Activated CD8-positive, alpha-beta T cell treated with anti-CD3 and anti-CD28 coated beads for 36 hours (primary cell): Measurements from ENCODE around the gene RPS6KC1. TPM values are rescaled to one million over a fixed set of nuclear protein-coding genes. Genes with fewer than 3 reads are reported as not detected.

Source experiments
- ATAC-seq: fragments of 200-7000 bp; cut with Tn5 transposase; one replicate; pipeline ENCODE4 v1.10.0; 2021; ENCODE audit warnings: mild to moderate bottlenecking, moderate library complexity
- CTCF ChIA-PET: fragments of 350-600 bp; sonication (Branson Sonifier 250); formaldehyde crosslinking; loops from one replicate; lab custom pipeline; 2021; ENCODE audit warnings: antibody characterized with exemption; lab: Charles Lee
- POLR2A ChIA-PET: fragments of 350-600 bp; sonication (Branson Sonifier 250); formaldehyde crosslinking; loops from one replicate; lab custom pipeline; 2021; ENCODE audit warnings: antibody characterized with exemption; lab: Charles Lee
- DNase-seq: peaks from one replicate; pipeline ENCODE4 v3.0.0-alpha.2; 2020
- H3K27ac Mint-ChIP-seq: one replicate; pipeline ENCODE4 v1.8.0; 2021; ENCODE audit warnings: mild to moderate bottlenecking, mixed read lengths
- H3K27me3 Mint-ChIP-seq: one replicate; pipeline ENCODE4 v1.8.0; 2021; ENCODE audit warnings: mixed read lengths
- H3K36me3 Mint-ChIP-seq: one replicate; pipeline ENCODE4 v1.8.0; 2021; ENCODE audit warnings: low read depth, mixed read lengths
- H3K4me1 Mint-ChIP-seq: one replicate; pipeline ENCODE4 v1.8.0; 2021; ENCODE audit warnings: low read depth, mixed read lengths
- H3K4me3 Mint-ChIP-seq: one replicate; pipeline ENCODE4 v1.8.0; 2021; ENCODE audit warnings: mild to moderate bottlenecking, moderate library complexity, mixed read lengths
- H3K9me3 Mint-ChIP-seq: one replicate; pipeline ENCODE4 v1.8.0; 2021; ENCODE audit warnings: mixed read lengths
- CTCF ChIP-seq: fragments of 200-600 bp; IDR thresholded peaks from one replicate; pipeline ENCODE4 v1.8.0; 2022; ENCODE audit warnings: antibody characterized with exemption, mild to moderate bottlenecking
- intact Hi-C: fragments of 100-400 bp; cut with micrococcal nuclease; formaldehyde crosslinking; loops from one replicate; pipeline ENCODE4 v1.10.0; 2022
- total RNA-seq, 2 experiments: library from RNA; stranded (reverse); gene quantifications; one replicate each; pipeline ENCODE4 v1.2.3, GENCODE V29; 2021

RPS6KC1 gene
- total RNA-seq, 2 experiments from 2014 or later: 5.3 TPM

- ChIA-PET CTCF (no interaction called here), POLR2A (no interaction called here)
- no peaks in the 10 kb centered on the region for H3K27me3 Mint-ChIP-seq
- no peak for DNase-seq
- H3K36me3 Mint-ChIP-seq: peaks cover 5% of the 10 kb centered on the region
- H3K4me1 Mint-ChIP-seq: no peaks in the 10 kb centered on the region
- no peaks in the 10 kb centered on the region for H3K9me3 Mint-ChIP-seq
- H3K27ac Mint-ChIP-seq: no peak overlapping the region
- H3K4me3 Mint-ChIP-seq: no peak overlapping the region
- intact Hi-C loops: no loop called here
- ATAC-seq: no peak
- TF ChIP-seq CTCF: no peak
Observed at GRCh38 chr1:213163278-213163711, 112.3 kb downstream of the RPS6KC1 start.

- POLR2A ChIA-PET: no interaction called here
- CTCF ChIA-PET: interaction anchor here (0.6 kb wide), 1 partner anchor 1050 kb away, joined by 3 read pairs; no protein-coding TSS in a partner anchor
- Mint-ChIP-seq H3K27ac (no peak overlapping the region), H3K9me3 (no peaks in the 10 kb centered on the region), H3K36me3 (peaks cover 5% of the 10 kb centered on the region), H3K4me3 (no peak overlapping the region), H3K27me3 (no peaks in the 10 kb centered on the region), H3K4me1 (no peaks in the 10 kb centered on the region)
- ATAC-seq: no peak
- intact Hi-C loops: no loop called here
- no peak for TF ChIP-seq CTCF
- DNase-seq: no peak
Observed at GRCh38 chr1:213164561-213164960, 113.5 kb downstream of the RPS6KC1 start.

GRCh38 chr1:213166852-213167251 is 115.8 kb downstream of the RPS6KC1 start:
- TF ChIP-seq CTCF: no peak
- no peaks in the 10 kb centered on the region for H3K36me3 Mint-ChIP-seq
- intact Hi-C loops: no loop called here
- ChIA-PET POLR2A (no interaction called here), CTCF (no interaction called here)
- H3K27me3 Mint-ChIP-seq: no peaks in the 10 kb centered on the region
- DNase-seq (no peak), ATAC-seq (no peak)
- H3K4me1 Mint-ChIP-seq: no peaks in the 10 kb centered on the region
- no peak overlapping the region for H3K27ac Mint-ChIP-seq
- no peaks in the 10 kb centered on the region for H3K9me3 Mint-ChIP-seq
- no peak overlapping the region for H3K4me3 Mint-ChIP-seq

- ChIA-PET POLR2A (no interaction called here), CTCF (no interaction called here)
- Mint-ChIP-seq H3K27ac (no peak overlapping the region), H3K4me3 (no peak overlapping the region), H3K4me1 (no peaks in the 10 kb centered on the region), H3K27me3 (no peaks in the 10 kb centered on the region), H3K36me3 (peaks cover 10% of the 10 kb centered on the region), H3K9me3 (no peaks in the 10 kb centered on the region)
- DNase-seq (no peak), ATAC-seq (no peak)
- intact Hi-C loops: no loop called here
- TF ChIP-seq CTCF: no peak
Observed at GRCh38 chr1:213171711-213172110, 120.7 kb downstream of the RPS6KC1 start.

- TF ChIP-seq CTCF: no peak
- no peak for ATAC-seq
- no peak overlapping the region for H3K4me3 Mint-ChIP-seq
- peaks cover 24% of the 10 kb centered on the region for H3K36me3 Mint-ChIP-seq
- CTCF ChIA-PET: interaction anchor here (0.7 kb wide), 1 partner anchor 55 kb away, joined by 3 read pairs; no protein-coding TSS in a partner anchor
- intact Hi-C loops: no loop called here
- no peaks in the 10 kb centered on the region for H3K4me1 Mint-ChIP-seq
- POLR2A ChIA-PET: no interaction called here
- H3K27me3 Mint-ChIP-seq: no peaks in the 10 kb centered on the region
- H3K9me3 Mint-ChIP-seq: peaks cover 1% of the 10 kb centered on the region
- DNase-seq: no peak
- H3K27ac Mint-ChIP-seq: no peak overlapping the region
Observed at GRCh38 chr1:213176341-213176740, 125.3 kb downstream of the RPS6KC1 start.
